C1 segment of cervical spinal cord (tissue), 14 donors: ENCODE measurements around the gene SMIM36.
"Not testable (repeated sequence)": the region's sequence is repeated elsewhere in the genome, so short reads cannot be mapped to it uniquely, and the experiment has no call there.

Source experiments
- DNase-seq, 14 donors: peaks; one replicate each; lab custom pipeline; 2025; lab: John Stamatoyannopoulos, UW

Gene SMIM36

GRCh38 chr17:55456307-55457240 lies 54.7 kb downstream of the SMIM36 start:
- no peak for DNase-seq

DNA sequence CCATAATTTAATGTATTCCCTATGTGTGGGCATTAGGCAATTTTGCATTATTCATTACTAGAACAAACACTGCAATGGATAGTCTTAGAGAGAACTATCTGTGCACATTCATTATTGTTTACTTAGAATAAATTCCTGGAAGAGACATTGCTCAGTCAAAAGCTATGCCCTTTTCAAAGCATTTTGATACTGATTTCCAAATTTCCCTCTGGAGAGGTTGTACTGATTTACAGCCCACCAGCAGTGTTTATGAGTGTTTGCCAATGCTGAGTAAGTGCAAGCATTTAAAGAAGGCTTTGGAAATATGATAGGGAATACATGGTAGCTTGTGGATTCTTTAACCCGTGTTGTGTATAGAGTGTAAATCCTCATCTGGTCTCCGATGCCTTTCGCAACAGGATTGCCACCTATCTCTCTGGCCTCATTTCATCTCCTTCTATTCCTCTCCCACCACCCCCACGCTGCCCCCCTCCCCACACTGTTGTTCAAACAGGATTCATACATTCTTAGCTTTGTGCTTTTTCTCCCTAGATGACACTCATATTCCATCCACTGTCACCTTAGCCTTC lies 56.3 kb downstream of the SMIM36 start:
- no peak for DNase-seq

- peak in 5 of 14 donors; percentile 2 to 18 (median 11) for DNase-seq
Observed at GRCh38 chr17:55453839-55454557, 57.3 kb downstream of the SMIM36 start.

DNA sequence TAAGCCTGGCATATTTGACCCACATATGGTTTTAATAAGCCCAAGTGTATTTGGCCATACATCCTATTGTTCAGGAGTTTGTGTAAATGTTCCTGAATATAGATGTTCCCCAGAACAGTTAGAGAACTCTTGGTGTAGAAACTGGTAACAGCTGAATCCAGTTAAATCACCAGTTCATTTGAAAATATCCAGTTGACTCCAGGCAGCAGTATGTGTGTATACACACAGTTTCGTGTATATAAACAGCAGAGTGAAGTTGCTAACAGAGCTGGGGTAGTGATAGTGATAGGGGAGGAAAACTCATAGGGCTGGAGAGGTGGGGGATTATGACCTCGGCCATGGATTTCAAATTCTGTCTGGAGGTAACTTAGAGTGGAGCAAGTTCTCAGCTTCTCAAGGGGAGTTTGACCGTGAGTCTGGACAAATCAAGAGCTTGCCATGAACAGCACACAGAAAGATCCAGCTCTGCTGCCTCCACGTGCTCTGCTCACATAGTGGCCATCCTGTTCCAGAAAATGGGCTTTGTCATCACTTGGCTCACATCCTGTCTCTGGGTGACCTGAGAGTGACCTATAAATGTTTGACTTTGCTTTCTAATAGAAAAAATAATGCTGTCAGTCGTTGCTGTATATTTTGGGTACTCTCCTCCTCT lies 59.0 kb downstream of the SMIM36 start:
- no peak for DNase-seq

DNA sequence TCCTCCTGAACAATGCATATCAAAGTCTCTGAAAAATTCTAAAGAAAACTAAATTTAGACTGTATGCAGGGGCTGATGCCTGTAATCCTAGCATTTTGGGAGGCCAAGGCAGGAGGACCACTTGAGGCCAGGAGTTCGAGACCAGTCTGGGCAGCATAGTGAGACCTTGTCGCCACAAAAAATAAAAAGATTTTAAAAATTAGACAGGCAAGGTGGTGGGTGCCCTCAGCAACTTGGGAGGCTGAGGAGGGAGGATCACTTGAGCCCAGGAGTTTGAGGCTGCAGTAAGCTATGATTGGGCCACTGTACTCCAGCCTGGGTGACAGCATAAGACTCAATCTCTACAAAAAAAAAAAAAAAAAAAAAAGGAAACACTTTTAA lies 59.5 kb downstream of the SMIM36 start:
- DNase-seq, result no peak

- no peak for DNase-seq
Observed at GRCh38 chr17:55451203-55451641, 60.0 kb downstream of the SMIM36 start.

DNA sequence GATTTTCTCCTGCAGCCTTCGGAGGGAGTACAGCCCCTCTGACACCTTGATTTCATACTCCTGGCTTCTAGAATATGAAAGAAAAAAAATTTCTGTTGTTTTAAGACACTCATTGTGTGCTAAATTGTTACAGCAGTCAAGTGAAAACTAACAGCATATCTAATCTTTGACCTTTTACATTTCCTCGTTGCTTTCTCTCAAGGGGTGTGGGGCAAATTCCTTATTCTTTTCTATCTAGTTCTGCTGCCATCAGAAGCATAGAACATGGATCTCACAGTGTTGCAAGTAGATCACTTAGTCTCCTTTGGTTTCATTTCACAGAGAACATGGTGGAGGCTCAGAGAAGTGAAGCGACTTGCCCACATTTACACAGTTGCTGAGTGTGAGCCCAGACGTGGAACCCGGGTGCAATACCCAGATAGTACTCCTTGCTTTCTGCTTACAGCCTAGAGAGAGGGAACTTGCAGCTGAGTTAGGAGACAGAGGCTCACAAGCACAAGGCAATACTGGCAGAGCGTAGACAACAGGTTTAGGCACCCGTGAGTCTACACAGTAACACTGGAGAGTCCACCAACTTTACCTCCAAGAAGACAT lies 60.9 kb downstream of the SMIM36 start:
- DNase-seq, result no peak

DNA sequence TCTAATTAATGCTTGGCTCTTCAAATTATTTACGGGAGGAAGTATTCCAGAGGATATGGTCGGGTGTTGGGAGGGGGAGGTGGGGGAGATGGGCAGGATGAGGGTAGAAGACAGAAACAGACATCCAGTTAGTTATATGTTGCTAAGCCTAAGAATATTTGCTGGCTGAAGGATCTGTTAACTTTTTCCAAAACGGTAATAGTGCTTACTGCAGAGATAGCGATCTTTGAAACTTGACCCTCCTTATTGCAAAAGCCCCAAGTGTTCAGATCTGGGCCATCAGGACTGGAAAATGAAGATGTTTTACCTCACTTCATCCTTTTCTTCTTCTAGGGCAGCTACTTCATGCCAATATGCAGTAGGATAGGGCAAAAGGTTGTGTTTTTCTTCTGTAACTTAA lies 62.6 kb downstream of the SMIM36 start:
- DNase-seq, result no peak

- no peak for DNase-seq
Observed at GRCh38 chr17:55446581-55447205, 64.6 kb downstream of the SMIM36 start.

DNA sequence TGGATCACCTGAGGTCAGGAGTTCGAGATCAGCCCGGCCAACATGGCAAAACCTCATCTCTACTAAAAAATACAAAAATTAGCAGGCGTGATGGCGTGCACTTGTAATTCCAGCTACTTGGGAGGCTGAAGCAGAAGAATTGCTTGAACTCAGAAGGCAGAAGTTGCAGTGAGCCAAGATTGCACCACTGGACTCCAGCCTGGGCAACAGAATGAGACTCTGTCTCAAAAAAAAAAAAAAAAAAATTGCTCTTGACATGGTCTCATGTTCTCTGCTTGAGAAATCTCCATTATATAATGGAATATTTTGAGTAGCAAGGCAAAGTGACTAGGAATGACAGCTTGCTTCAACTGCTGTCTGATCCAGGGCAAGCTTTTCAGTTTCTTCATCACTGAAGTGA lies 65.2 kb downstream of the SMIM36 start:
- not testable (repeated sequence) for DNase-seq

- no peak for DNase-seq
Observed at GRCh38 chr17:55444471-55445441, 66.5 kb downstream of the SMIM36 start.

DNA sequence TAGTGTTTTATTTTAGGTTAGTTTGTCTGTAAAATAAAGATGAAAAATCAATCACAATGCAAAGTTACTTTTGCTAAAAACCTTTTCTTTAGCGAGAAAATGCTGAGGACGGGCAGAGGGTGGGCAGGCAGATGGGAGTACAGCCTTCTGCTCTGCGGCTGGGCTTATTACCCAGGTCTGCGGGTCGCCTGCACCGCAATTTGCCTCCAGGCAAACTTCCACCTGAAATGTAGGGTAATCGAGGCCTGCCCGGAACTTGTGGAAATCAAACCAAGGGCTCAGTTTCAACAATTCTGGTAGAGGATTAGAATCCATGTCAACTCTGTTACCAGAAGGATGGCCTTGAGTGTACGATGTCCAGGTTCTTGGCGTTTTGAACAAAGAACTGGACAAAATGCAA lies 67.3 kb downstream of the SMIM36 start:
- DNase-seq, result no peak

DNA sequence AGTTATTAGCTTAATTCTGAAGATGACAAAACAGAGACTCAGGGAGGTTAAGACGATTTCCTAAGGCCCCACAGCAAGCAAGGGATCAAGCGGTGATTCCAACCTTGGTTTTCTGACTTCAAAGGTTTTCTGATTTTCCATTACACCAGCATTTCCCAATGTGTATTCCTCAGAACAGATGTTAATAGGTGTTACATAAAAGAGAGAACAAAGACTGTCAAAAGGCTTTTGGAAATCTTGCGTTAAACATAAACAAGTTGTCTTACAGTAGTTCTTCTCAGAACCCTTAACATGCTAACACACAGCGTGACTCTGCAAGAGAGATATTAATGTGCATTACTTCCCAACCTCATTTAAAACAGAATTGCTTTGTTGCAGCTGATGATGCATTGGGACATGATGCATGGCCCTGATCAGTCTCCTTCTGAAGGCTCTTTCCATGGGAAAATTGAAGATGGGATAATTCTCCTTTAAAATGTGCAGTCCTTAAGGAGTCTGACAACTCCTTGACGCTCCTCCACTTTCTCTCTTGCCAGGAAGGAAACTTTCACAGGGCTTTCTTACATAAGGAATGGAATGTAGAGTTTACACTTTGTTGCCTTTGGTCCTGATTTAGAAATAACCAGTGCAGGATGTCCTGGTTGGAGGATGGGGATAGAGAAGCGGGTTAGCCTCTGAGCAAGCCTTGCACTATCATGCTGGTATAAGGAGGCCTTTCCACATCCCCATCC lies 68.1 kb downstream of the SMIM36 start:
- no peak for DNase-seq

DNA sequence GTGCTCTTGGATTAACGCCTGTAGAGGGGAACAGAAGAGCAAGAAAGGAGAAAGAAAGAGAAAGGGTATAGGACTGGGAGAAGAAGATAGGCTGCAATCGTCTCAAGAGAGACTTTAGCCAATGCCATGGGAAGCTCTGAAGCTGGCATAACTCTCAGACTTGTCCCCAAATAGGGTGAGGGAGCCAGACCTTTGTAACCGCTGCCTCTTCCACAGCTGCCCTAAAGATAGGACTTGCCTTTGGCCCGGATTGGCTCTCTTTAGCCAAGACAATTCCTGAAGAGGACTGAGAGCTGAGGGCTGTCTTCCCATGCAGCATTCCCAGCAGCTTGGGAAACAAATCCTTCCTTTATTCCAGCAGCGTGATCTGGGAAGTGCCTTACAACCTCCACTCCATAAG lies 68.8 kb downstream of the SMIM36 start:
- no peak for DNase-seq

DNA sequence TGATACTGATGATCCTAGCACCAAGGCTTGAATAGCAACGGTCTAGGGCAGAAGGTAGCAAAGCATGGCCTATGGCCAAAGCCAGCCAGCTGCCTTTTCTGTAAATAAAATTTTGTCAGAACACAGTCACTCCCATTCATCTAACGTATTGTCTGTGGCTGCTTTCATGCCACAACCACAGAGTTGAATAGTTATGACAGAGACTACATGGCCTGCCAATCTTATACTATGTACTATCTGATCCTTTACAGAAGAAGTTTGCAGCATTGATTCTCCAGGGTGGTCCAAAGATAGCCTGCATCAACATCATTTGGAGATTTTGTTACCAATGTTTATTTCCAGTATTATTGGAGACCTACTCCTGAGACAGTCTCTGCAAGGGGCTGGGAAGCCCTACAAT lies 69.7 kb downstream of the SMIM36 start:
- no peak for DNase-seq

DNA sequence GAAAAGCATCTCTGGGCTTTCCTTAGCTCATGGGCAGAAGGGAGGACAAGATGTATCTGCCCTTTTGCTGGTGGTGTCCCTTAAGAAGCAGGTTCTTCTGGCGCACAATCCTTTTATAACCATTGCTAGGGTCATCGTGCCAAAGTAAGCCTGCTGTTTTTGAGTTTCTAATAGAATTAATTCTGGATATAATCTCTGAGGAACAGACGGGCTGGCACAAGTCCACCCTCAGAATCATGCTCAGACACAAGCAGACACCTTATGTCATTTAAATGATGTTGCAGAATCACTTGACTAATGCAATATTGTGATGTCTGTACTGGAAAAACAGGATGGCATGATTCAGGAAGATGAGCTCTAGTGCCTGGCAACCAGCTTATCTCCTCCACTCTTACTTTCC lies 70.9 kb downstream of the SMIM36 start:
- DNase-seq, result no peak

DNA sequence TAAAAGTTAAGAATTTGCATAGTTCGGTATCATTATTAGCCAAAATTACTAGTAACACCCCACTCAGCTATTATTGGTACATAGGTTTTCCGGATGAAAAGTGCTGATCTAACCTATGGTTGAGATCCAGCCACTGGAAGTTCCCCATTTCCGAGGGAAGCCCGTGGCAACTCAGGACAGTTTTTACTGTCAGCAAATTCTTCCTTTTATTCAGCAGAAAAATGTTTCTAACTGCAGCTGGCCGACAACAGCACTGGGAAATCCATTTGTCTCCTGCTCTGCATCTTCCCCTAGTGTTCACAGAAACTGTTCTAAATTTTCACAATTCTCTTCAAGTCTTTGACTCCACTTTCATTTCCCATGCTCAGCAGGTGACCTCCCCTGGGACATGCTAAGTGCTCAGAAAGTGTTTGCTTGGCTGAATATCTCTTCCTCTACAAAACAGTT lies 74.1 kb downstream of the SMIM36 start:
- peak in 2 of 14 donors; percentile 10 to 12 for DNase-seq

GRCh38 chr17:55436224-55437158 lies 74.8 kb downstream of the SMIM36 start:
- no peak for DNase-seq
